Body of pancreas (tissue), 4 donors: ENCODE data around the gene DRC1.

Experiments
- POLR2A ChIP-seq, 3 donors: fragments of 450-650 bp; IDR thresholded peaks; one replicate each; pipeline ENCODE4 v1.6.1; 2016; ENCODE audit warnings: antibody characterized with exemption in 3 of 3, mild to moderate bottlenecking in 2 of 3
- TF ChIP-seq, protein P1 (sequence below), 7 experiments: fragments of 450-650 bp in 4 of 7; fragments of 200-600 bp in 3 of 7; sonication (generic) in 3 of 7; IDR thresholded peaks; one replicate each; pipeline ENCODE4 v1.5.1; 2016 to 2019; ENCODE audit warnings: antibody characterized with exemption in 7 of 7

DNA sequence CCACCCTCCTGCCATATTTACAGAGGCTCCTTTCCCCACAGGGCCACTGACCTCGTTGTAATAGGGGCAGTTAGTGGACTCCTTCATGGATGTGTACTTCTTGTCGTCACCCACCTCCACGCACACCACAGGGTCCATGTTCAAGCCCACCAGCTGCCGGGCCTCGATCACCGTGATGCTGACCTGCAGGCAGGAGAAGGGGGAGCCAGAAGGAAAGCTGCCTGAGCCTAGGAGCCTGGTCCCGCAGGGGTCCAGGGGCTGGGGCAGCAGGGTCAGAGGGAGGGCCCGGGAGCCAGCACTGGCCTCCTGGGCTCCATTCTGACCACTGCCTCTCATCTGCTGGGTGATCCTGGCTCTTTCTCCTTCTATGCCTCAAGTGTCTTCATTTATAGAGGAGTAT, 93.2 kb downstream of the DRC1 start:
- TF ChIP-seq, protein P1, sequence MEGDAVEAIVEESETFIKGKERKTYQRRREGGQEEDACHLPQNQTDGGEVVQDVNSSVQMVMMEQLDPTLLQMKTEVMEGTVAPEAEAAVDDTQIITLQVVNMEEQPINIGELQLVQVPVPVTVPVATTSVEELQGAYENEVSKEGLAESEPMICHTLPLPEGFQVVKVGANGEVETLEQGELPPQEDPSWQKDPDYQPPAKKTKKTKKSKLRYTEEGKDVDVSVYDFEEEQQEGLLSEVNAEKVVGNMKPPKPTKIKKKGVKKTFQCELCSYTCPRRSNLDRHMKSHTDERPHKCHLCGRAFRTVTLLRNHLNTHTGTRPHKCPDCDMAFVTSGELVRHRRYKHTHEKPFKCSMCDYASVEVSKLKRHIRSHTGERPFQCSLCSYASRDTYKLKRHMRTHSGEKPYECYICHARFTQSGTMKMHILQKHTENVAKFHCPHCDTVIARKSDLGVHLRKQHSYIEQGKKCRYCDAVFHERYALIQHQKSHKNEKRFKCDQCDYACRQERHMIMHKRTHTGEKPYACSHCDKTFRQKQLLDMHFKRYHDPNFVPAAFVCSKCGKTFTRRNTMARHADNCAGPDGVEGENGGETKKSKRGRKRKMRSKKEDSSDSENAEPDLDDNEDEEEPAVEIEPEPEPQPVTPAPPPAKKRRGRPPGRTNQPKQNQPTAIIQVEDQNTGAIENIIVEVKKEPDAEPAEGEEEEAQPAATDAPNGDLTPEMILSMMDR (IDR thresholded peaks at IDR 0.05), result no peak
- no peak for TF ChIP-seq POLR2A (IDR thresholded peaks at IDR 0.05)
